Endothelial cell of umbilical vein (primary cell): ENCODE data around the gene RPS6KL1. TPM values are rescaled to one million over a fixed set of nuclear protein-coding genes. Genes with fewer than 3 reads are reported as not detected.

Experiments used
- BruUV-seq: library from RNA; stranded (reverse); fragments of 400-500 nt; replicated peaks from 2 replicates; lab custom pipeline; 2021; lab: Mats Ljungman, UMichigan
- CTCF ChIA-PET: fragments of 300-600, 350-600 bp; sonication (Branson Sonifier 250); formaldehyde crosslinking; loops from one replicate; lab custom pipeline; 2021; ENCODE audit warnings: antibody characterized with exemption, inconsistent platforms; lab: Charles Lee
- POLR2A ChIA-PET: fragments of 300-600, 350-600 bp; sonication (Branson Sonifier 250); formaldehyde crosslinking; loops from one replicate; lab custom pipeline; 2021; ENCODE audit warnings: antibody characterized with exemption, inconsistent platforms; lab: Charles Lee
- DNase-seq: peaks from one replicate; pipeline ENCODE4 v3.0.0-alpha.2; 2011; ENCODE audit warnings: low read depth, low spot score
- FAIRE-seq: peaks from 2 replicates; lab custom pipeline; 2011; peaks lifted over from hg19 to GRCh38; lab: Jason Lieb, UNC
- H2AFZ ChIP-seq: 2 replicates; pipeline ENCODE4 v1.6.0; 2012; ENCODE audit warnings: low read depth, low read length, control low read depth, inconsistent platforms
- H3K27ac ChIP-seq: 2 replicates; pipeline ENCODE4 v1.5.1; 2011; ENCODE audit warnings: low read depth, mild to moderate bottlenecking, control low read depth, low read length, moderate library complexity; ENCODE audit not compliant: insufficient read depth
- H3K27me3 ChIP-seq, 2 experiments: 2 replicates each; pipeline versions ENCODE4 v1.6.0 to v1.6.1; 2011; ENCODE audit warnings: low read length in 2 of 2, mixed read lengths in 1 of 2; ENCODE audit not compliant: control insufficient read depth in 2 of 2, insufficient read depth in 2 of 2
- H3K36me3 ChIP-seq, 2 experiments: 2 replicates in 1 of 2; 3 replicates in 1 of 2; pipeline ENCODE4 v1.5.1; 2011; ENCODE audit warnings: low read length in 2 of 2, mild to moderate bottlenecking in 1 of 2, moderate library complexity in 1 of 2; ENCODE audit not compliant: control insufficient read depth in 2 of 2, insufficient read depth in 2 of 2; ENCODE audit errors: extremely low read depth in 1 of 2
- H3K4me1 ChIP-seq: 3 replicates; pipeline ENCODE4 v1.5.1; 2011; ENCODE audit warnings: mild to moderate bottlenecking, low read length; ENCODE audit not compliant: control insufficient read depth, insufficient read depth; ENCODE audit errors: extremely low read depth
- H3K4me2 ChIP-seq: 2 replicates; pipeline ENCODE4 v1.6.1; 2011; ENCODE audit warnings: low read length, control low read depth, mixed read lengths; ENCODE audit not compliant: insufficient read depth
- H3K4me3 ChIP-seq, 3 experiments: fragments of 200-600 bp in 1 of 3; sonication (generic), shearing (Covaris generic) in 1 of 3; replicated peaks in 1 of 3; 2 replicates each; pipeline ENCODE4 v1.5.1; 2011 to 2016; ENCODE audit warnings: control low read depth in 3 of 3, low read length in 3 of 3, mild to moderate bottlenecking in 2 of 3, inconsistent platforms in 1 of 3, low read depth in 1 of 3, moderate library complexity in 1 of 3; ENCODE audit not compliant: insufficient read depth in 1 of 3
- H3K79me2 ChIP-seq: 2 replicates; pipeline ENCODE4 v1.6.0; 2012; ENCODE audit warnings: low read length, inconsistent platforms; ENCODE audit not compliant: control insufficient read depth, insufficient read depth
- H3K9ac ChIP-seq: replicated peaks from 2 replicates; pipeline ENCODE3; 2011; ENCODE audit warnings: low read length, control low read depth; ENCODE audit not compliant: insufficient read depth; ENCODE audit errors: extremely low read depth
- H3K9me1 ChIP-seq: replicated peaks from 3 replicates; pipeline ENCODE4 v1.6.0; 2011; ENCODE audit warnings: mild to moderate bottlenecking, low read length; ENCODE audit not compliant: control insufficient read depth, insufficient read depth; ENCODE audit errors: extremely low read depth
- H3K9me3 ChIP-seq: replicated peaks from 2 replicates; pipeline ENCODE4 v1.5.1; 2012; ENCODE audit warnings: low read length, inconsistent platforms; ENCODE audit not compliant: control insufficient read depth, insufficient read depth
- H4K20me1 ChIP-seq: replicated peaks from 2 replicates; pipeline ENCODE3; 2011; ENCODE audit warnings: mild to moderate bottlenecking, low read length; ENCODE audit not compliant: control insufficient read depth, insufficient read depth; ENCODE audit errors: extremely low read depth
- EZH2 ChIP-seq: IDR thresholded peaks from 2 replicates; pipeline ENCODE4 v1.6.1; 2012; ENCODE audit warnings: borderline replicate concordance, low read depth, mild to moderate bottlenecking, moderate library complexity, low read length, inconsistent platforms; ENCODE audit not compliant: severe bottlenecking
- FOS ChIP-seq: IDR thresholded peaks from 2 replicates; pipeline ENCODE4 v1.6.1; 2011; ENCODE audit warnings: mild to moderate bottlenecking, low read length, moderate library complexity, borderline replicate concordance; ENCODE audit not compliant: insufficient read depth
- GATA2 ChIP-seq: IDR thresholded peaks from 2 replicates; pipeline ENCODE4 v1.7.0; 2011; ENCODE audit warnings: low read depth, mild to moderate bottlenecking, moderate library complexity, mixed read lengths, low read length; ENCODE audit not compliant: insufficient read length, insufficient read depth
- JUN ChIP-seq: IDR thresholded peaks from 2 replicates; pipeline ENCODE4 v1.6.1; 2011; ENCODE audit warnings: borderline replicate concordance, low read depth; ENCODE audit not compliant: insufficient read length, insufficient read depth
- MYC ChIP-seq: IDR thresholded peaks from one replicate; pipeline ENCODE4 v1.6.1; 2011; ENCODE audit warnings: mild to moderate bottlenecking, low read depth, low read length
- POLR2A ChIP-seq: IDR thresholded peaks from 2 replicates; pipeline ENCODE4 v1.6.1; 2012; ENCODE audit warnings: low read depth, mild to moderate bottlenecking, control low read depth, low read length
- POLR2AphosphoS5 ChIP-seq: IDR thresholded peaks from 2 replicates; pipeline ENCODE4 v1.6.1; 2012; ENCODE audit warnings: low read depth, mild to moderate bottlenecking, control low read depth, low read length, moderate library complexity; ENCODE audit not compliant: insufficient read depth
- dilution Hi-C: fragments of 300-500 bp; cut with MboI; formaldehyde crosslinking; loops from one replicate; pipeline ENCODE4 v1.15.0; 2019; ENCODE audit warnings: low sequenced_read_pairs; ENCODE audit not compliant: extremely low pct_ligation_motif_present
- intact Hi-C: fragments of 100-400 bp; cut with micrococcal nuclease; formaldehyde crosslinking; loops from one replicate; pipeline ENCODE4 v1.10.0; 2022
- polyA plus RNA-seq, 4 experiments: library from polyadenylated mRNA; depleted of rRNA in 3 of 4; stranded (reverse) in 3 of 4; unstranded in 1 of 4; fragments of >200 nt; gene quantifications; 2 replicates each; pipeline versions ENCODE4 v1.2.1 to v1.2.3, GENCODE V29; 2011 to 2012; ENCODE audit warnings: missing spikeins in 1 of 4
- total RNA-seq: library from RNA; stranded (reverse); gene quantifications from 2 replicates; pipeline ENCODE4 v1.2.3, GENCODE V29; 2021
- TF ChIP-seq, protein P1 (sequence below): IDR thresholded peaks from 2 replicates; pipeline ENCODE4 v1.6.1; 2011; ENCODE audit not compliant: insufficient read depth, insufficient read length
- TF ChIP-seq, protein P2 (sequence below), 2 donors: IDR thresholded peaks; 1 replicate in 1 of 2; 2 replicates in 1 of 2; pipeline ENCODE4 v1.5.1; 2011; ENCODE audit warnings: low read length in 2 of 2, mild to moderate bottlenecking in 2 of 2, moderate library complexity in 2 of 2, control low read depth in 1 of 2, inconsistent platforms in 1 of 2, low read depth in 1 of 2; ENCODE audit not compliant: insufficient read depth in 1 of 2; ENCODE audit errors: extremely low read depth in 1 of 2

The RPS6KL1 gene
- total and polyA plus RNA-seq, 2 donors (not counting 3 experiments of a cell fraction or from before 2014, with no cell fraction given): 10.2 to 23.8 TPM

DNA sequence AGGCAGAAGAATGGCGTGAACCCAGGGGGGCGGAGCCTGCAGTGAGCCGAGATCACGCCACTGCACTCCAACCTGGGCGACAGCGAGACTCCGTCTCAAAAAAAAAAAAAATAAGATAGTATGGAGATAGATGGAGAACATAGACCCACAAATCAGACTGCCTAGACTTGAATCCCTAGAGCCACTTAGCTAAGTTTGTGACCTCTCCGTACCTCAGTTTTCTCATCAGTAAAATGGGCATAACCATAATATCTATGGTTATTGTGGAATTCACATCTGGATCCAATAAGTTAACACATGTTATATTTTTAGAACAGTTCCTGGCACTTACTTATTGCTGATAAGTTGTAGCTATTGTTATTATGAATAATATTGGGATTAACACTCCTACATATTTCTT is 54.3 kb downstream of the RPS6KL1 start:
- POLR2A ChIA-PET: no interaction called here
- Histone ChIP-seq H3K4me3 (no peak overlapping the region), H3K27me3 (peaks cover 5 to 9% of the 10 kb centered on the region in 2 experiments), H3K79me2 (no peaks in the 10 kb centered on the region), H3K9me1 (no peaks in the 10 kb centered on the region), H4K20me1 (no peaks in the 10 kb centered on the region), H3K4me2 (no peak overlapping the region), H3K36me3 (no peaks in the 10 kb centered on the region), H2AFZ (no peak overlapping the region), H3K4me1 (no peaks in the 10 kb centered on the region), H3K9ac (no peak overlapping the region), H3K27ac (no peak overlapping the region), H3K9me3 (no peaks in the 10 kb centered on the region)
- intact Hi-C loops (no loop called here), dilution Hi-C loops (no loop called here)
- BruUV-seq: no TSS peak
- CTCF ChIA-PET: interaction anchor here (0.8 to 9.4 kb wide), 6 partner anchors 8 to 37 kb away, joined by 3 to 58 read pairs (median 3); no protein-coding TSS in a partner anchor
- no peak for TF ChIP-seq JUN
- TF ChIP-seq, protein P1, sequence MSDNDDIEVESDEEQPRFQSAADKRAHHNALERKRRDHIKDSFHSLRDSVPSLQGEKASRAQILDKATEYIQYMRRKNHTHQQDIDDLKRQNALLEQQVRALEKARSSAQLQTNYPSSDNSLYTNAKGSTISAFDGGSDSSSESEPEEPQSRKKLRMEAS: no peak
- no peak for TF ChIP-seq EZH2
- FAIRE-seq (no peak), DNase-seq (no peak)

DNA sequence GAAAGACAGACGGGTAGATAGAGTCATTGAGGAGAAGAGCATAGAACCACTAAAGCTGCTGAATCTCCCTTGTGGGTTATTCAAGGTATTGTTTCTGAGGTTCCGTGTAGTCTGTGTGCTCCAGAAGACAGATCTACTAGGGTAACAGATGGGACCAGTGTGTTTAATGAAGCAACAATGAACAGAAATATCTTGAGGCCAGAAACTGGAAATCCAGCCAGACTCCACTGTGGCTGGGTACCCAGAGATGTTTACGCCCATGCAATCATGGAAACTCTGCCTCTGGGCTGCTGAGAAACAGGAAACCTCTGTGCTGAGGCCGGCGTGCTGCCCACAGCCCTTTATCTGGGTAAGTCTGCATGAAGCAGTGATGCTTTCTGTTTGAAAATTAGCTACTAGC is 55.4 kb downstream of the RPS6KL1 start:
- intact Hi-C loops: no loop called here
- peak; percentile 40 for FAIRE-seq
- CTCF ChIA-PET: interaction anchor here (0.9 to 9.4 kb wide), 4 partner anchors 11 to 258 kb away, joined by 3 to 58 read pairs (median 9); no protein-coding TSS in a partner anchor

More for the DNA sequence above, 55.4 kb downstream of the RPS6KL1 start:
- DNase-seq: peak; percentile 71
- POLR2A ChIA-PET: no interaction called here
- H3K9me1 ChIP-seq: no peaks in the 10 kb centered on the region
- no peak for TF ChIP-seq MYC
- TF ChIP-seq FOS: no peak
- TF ChIP-seq POLR2AphosphoS5: no peak
- no peak for TF ChIP-seq JUN
- no peak for TF ChIP-seq EZH2
- TF ChIP-seq POLR2A: no peak
- TF ChIP-seq, protein P2, sequence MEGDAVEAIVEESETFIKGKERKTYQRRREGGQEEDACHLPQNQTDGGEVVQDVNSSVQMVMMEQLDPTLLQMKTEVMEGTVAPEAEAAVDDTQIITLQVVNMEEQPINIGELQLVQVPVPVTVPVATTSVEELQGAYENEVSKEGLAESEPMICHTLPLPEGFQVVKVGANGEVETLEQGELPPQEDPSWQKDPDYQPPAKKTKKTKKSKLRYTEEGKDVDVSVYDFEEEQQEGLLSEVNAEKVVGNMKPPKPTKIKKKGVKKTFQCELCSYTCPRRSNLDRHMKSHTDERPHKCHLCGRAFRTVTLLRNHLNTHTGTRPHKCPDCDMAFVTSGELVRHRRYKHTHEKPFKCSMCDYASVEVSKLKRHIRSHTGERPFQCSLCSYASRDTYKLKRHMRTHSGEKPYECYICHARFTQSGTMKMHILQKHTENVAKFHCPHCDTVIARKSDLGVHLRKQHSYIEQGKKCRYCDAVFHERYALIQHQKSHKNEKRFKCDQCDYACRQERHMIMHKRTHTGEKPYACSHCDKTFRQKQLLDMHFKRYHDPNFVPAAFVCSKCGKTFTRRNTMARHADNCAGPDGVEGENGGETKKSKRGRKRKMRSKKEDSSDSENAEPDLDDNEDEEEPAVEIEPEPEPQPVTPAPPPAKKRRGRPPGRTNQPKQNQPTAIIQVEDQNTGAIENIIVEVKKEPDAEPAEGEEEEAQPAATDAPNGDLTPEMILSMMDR (IDR thresholded peaks at IDR 0.05; ENCODE audit: extremely low read depth in 1 of 2, insufficient read depth in 1 of 2, low read depth in 1 of 2, low read length in 2 of 2): no peak
- TF ChIP-seq GATA2: no peak
- TF ChIP-seq, protein P1: no peak
- BruUV-seq: no TSS peak
- no peak overlapping the region for H3K4me2 ChIP-seq
- peak overlapping the region; percentile 36 for H2AFZ ChIP-seq
- H3K4me3 ChIP-seq: no peak overlapping the region
- H3K27ac ChIP-seq: no peak overlapping the region
- peaks cover 5 to 9% of the 10 kb centered on the region in 2 experiments for H3K27me3 ChIP-seq
- no peaks in the 10 kb centered on the region for H3K79me2 ChIP-seq
- H3K4me1 ChIP-seq: no peaks in the 10 kb centered on the region
- dilution Hi-C loops: no loop called here
- no peak overlapping the region for H3K9ac ChIP-seq
- H3K9me3 ChIP-seq: no peaks in the 10 kb centered on the region
- H4K20me1 ChIP-seq: no peaks in the 10 kb centered on the region
- no peaks in the 10 kb centered on the region for H3K36me3 ChIP-seq
